ENCODE data around the gene HOXB2.

Gene HOXB2

GRCh38 chr17:48561884-48562810 is 17.2 kb upstream of the HOXB2 start:
- no peaks in the 10 kb centered on the region for H3K36me3 ChIP-seq (ENCODE audit: control insufficient read depth, insufficient read depth, low read length)
- no peak overlapping the region for H3K4me3 ChIP-seq (ENCODE audit: low read length)
- H3K27ac ChIP-seq (ENCODE audit: low read depth, low read length), result no peak overlapping the region
- no peak overlapping the region for H3K23ac ChIP-seq (ENCODE audit: low read length)
- H3K18ac ChIP-seq (ENCODE audit: low read length), result no peak overlapping the region
- H2BK5ac ChIP-seq (ENCODE audit: low read length), result no peak overlapping the region
- H2BK15ac ChIP-seq (replicated peaks; ENCODE audit: low read depth), result no peak overlapping the region
- no peak overlapping the region for H3K56ac ChIP-seq (ENCODE audit: low read length)
- no peak overlapping the region for H4K8ac ChIP-seq (ENCODE audit: low read depth, low read length)
- WGBS (ENCODE audit: extremely low coverage, insufficient coverage, low lambda C conversion rate), result no CpG with 5 or more reads among the region's 15 CpGs
- no peak overlapping the region for H2AK5ac ChIP-seq (ENCODE audit: low read length)
- H3K4ac ChIP-seq (ENCODE audit: low read depth, low read length), result no peak overlapping the region
- no peak overlapping the region for H3K4me2 ChIP-seq (ENCODE audit: low read length)
- no peak overlapping the region for H4K5ac ChIP-seq (ENCODE audit: low read length)
- no peak for DNase-seq
- H2BK120ac ChIP-seq (ENCODE audit: low read depth, low read length), result no peak overlapping the region
- H3K4me1 ChIP-seq (ENCODE audit: control insufficient read depth, low read depth, low read length), result peaks cover under 1% of the 10 kb centered on the region
- H3K9ac ChIP-seq (ENCODE audit: low read length), result no peak overlapping the region
- H3K79me2 ChIP-seq (ENCODE audit: control insufficient read depth, insufficient read depth, low read length), result no peaks in the 10 kb centered on the region
- H3K27me3 ChIP-seq (ENCODE audit: insufficient read depth, low read length, poor library complexity), result peaks cover 94% of the 10 kb centered on the region
- no peaks in the 10 kb centered on the region for H3K79me1 ChIP-seq (ENCODE audit: low read length)

GRCh38 chr17:48559840-48560817 is 15.2 kb upstream of the HOXB2 start:
- Histone ChIP-seq H3K18ac (ENCODE audit: low read length) (no peak overlapping the region), H2AK5ac (ENCODE audit: low read length) (no peak overlapping the region), H3K23ac (ENCODE audit: low read length) (no peak overlapping the region), H3K4me1 (ENCODE audit: control insufficient read depth, low read depth, low read length) (no peaks in the 10 kb centered on the region), H3K79me2 (ENCODE audit: control insufficient read depth, insufficient read depth, low read length) (no peaks in the 10 kb centered on the region), H3K4me3 (ENCODE audit: low read length) (no peak overlapping the region), H2BK15ac (replicated peaks; ENCODE audit: low read depth) (no peak overlapping the region), H3K27ac (ENCODE audit: low read depth, low read length) (no peak overlapping the region), H3K36me3 (ENCODE audit: control insufficient read depth, insufficient read depth, low read length) (no peaks in the 10 kb centered on the region), H3K4me2 (ENCODE audit: low read length) (no peak overlapping the region), H4K8ac (ENCODE audit: low read depth, low read length) (no peak overlapping the region), H3K9ac (ENCODE audit: low read length) (no peak overlapping the region), H3K56ac (ENCODE audit: low read length) (no peak overlapping the region), H3K79me1 (ENCODE audit: low read length) (no peaks in the 10 kb centered on the region), H3K4ac (ENCODE audit: low read depth, low read length) (no peak overlapping the region), H2BK120ac (ENCODE audit: low read depth, low read length) (no peak overlapping the region), H3K27me3 (ENCODE audit: insufficient read depth, low read length, poor library complexity) (peaks cover 90% of the 10 kb centered on the region), H2BK5ac (ENCODE audit: low read length) (no peak overlapping the region), H4K5ac (ENCODE audit: low read length) (no peak overlapping the region)
- no peak for DNase-seq
- WGBS (ENCODE audit: extremely low coverage, insufficient coverage, low lambda C conversion rate), result no CpG with 5 or more reads among the region's 14 CpGs

GRCh38 chr17:48559122-48559839 is 14.4 kb upstream of the HOXB2 start:
- Histone ChIP-seq H3K79me2 (ENCODE audit: control insufficient read depth, insufficient read depth, low read length) (no peaks in the 10 kb centered on the region), H3K4me2 (ENCODE audit: low read length) (no peak overlapping the region), H2BK120ac (ENCODE audit: low read depth, low read length) (no peak overlapping the region), H3K36me3 (ENCODE audit: control insufficient read depth, insufficient read depth, low read length) (no peaks in the 10 kb centered on the region), H3K56ac (ENCODE audit: low read length) (no peak overlapping the region), H3K9ac (ENCODE audit: low read length) (no peak overlapping the region), H3K18ac (ENCODE audit: low read length) (no peak overlapping the region), H2BK15ac (replicated peaks; ENCODE audit: low read depth) (no peak overlapping the region), H2BK5ac (ENCODE audit: low read length) (no peak overlapping the region), H3K27me3 (ENCODE audit: insufficient read depth, low read length, poor library complexity) (peaks cover 90% of the 10 kb centered on the region), H2AK5ac (ENCODE audit: low read length) (no peak overlapping the region), H3K27ac (ENCODE audit: low read depth, low read length) (no peak overlapping the region), H3K4ac (ENCODE audit: low read depth, low read length) (no peak overlapping the region), H3K4me3 (ENCODE audit: low read length) (no peak overlapping the region), H3K23ac (ENCODE audit: low read length) (no peak overlapping the region), H3K79me1 (ENCODE audit: low read length) (no peaks in the 10 kb centered on the region), H4K5ac (ENCODE audit: low read length) (no peak overlapping the region), H4K8ac (ENCODE audit: low read depth, low read length) (no peak overlapping the region), H3K4me1 (ENCODE audit: control insufficient read depth, low read depth, low read length) (no peaks in the 10 kb centered on the region)
- WGBS (ENCODE audit: extremely low coverage, insufficient coverage, low lambda C conversion rate), result no CpG with 5 or more reads among the region's 16 CpGs
- DNase-seq, result no peak

- Histone ChIP-seq H3K36me3 (ENCODE audit: control insufficient read depth, insufficient read depth, low read length) (no peaks in the 10 kb centered on the region), H3K79me2 (ENCODE audit: control insufficient read depth, insufficient read depth, low read length) (no peaks in the 10 kb centered on the region), H3K56ac (ENCODE audit: low read length) (no peak overlapping the region), H3K4me2 (ENCODE audit: low read length) (no peak overlapping the region), H3K27me3 (ENCODE audit: insufficient read depth, low read length, poor library complexity) (peaks cover 91% of the 10 kb centered on the region), H2AK5ac (ENCODE audit: low read length) (no peak overlapping the region), H3K4me1 (ENCODE audit: control insufficient read depth, low read depth, low read length) (no peaks in the 10 kb centered on the region), H2BK120ac (ENCODE audit: low read depth, low read length) (no peak overlapping the region), H4K8ac (ENCODE audit: low read depth, low read length) (no peak overlapping the region), H2BK15ac (replicated peaks; ENCODE audit: low read depth) (no peak overlapping the region), H3K27ac (ENCODE audit: low read depth, low read length) (no peak overlapping the region), H3K18ac (ENCODE audit: low read length) (no peak overlapping the region), H4K5ac (ENCODE audit: low read length) (no peak overlapping the region), H3K4ac (ENCODE audit: low read depth, low read length) (no peak overlapping the region), H3K23ac (ENCODE audit: low read length) (no peak overlapping the region), H2BK5ac (ENCODE audit: low read length) (no peak overlapping the region), H3K79me1 (ENCODE audit: low read length) (no peaks in the 10 kb centered on the region), H3K4me3 (ENCODE audit: low read length) (no peak overlapping the region), H3K9ac (ENCODE audit: low read length) (no peak overlapping the region)
- DNase-seq, result no peak
- WGBS (ENCODE audit: extremely low coverage, insufficient coverage, low lambda C conversion rate), result no CpG with 5 or more reads among the region's 2 CpGs
Measured at GRCh38 chr17:48558831-48559121, 13.9 kb upstream of the HOXB2 start.

- Histone ChIP-seq H3K79me2 (ENCODE audit: control insufficient read depth, insufficient read depth, low read length) (no peaks in the 10 kb centered on the region), H3K23ac (ENCODE audit: low read length) (no peak overlapping the region), H2AK5ac (ENCODE audit: low read length) (no peak overlapping the region), H3K4ac (ENCODE audit: low read depth, low read length) (no peak overlapping the region), H4K5ac (ENCODE audit: low read length) (no peak overlapping the region), H3K79me1 (ENCODE audit: low read length) (no peaks in the 10 kb centered on the region), H3K9ac (ENCODE audit: low read length) (no peak overlapping the region), H3K36me3 (ENCODE audit: control insufficient read depth, insufficient read depth, low read length) (no peaks in the 10 kb centered on the region), H4K8ac (ENCODE audit: low read depth, low read length) (no peak overlapping the region), H3K4me2 (ENCODE audit: low read length) (no peak overlapping the region), H2BK15ac (replicated peaks; ENCODE audit: low read depth) (no peak overlapping the region), H3K4me3 (ENCODE audit: low read length) (no peak overlapping the region), H3K27ac (ENCODE audit: low read depth, low read length) (no peak overlapping the region), H3K18ac (ENCODE audit: low read length) (no peak overlapping the region), H3K56ac (ENCODE audit: low read length) (no peak overlapping the region), H2BK120ac (ENCODE audit: low read depth, low read length) (no peak overlapping the region), H3K4me1 (ENCODE audit: control insufficient read depth, low read depth, low read length) (no peaks in the 10 kb centered on the region), H2BK5ac (ENCODE audit: low read length) (no peak overlapping the region), H3K27me3 (ENCODE audit: insufficient read depth, low read length, poor library complexity) (peaks cover 88% of the 10 kb centered on the region)
- no peak for DNase-seq
- no CpG with 5 or more reads among the region's 13 CpGs for WGBS (ENCODE audit: extremely low coverage, insufficient coverage, low lambda C conversion rate)
Measured at GRCh38 chr17:48558057-48558830, 13.3 kb upstream of the HOXB2 start.
